ENCODE data around the gene MAP4K4.
"Not testable (repeated sequence)": the region's sequence is repeated elsewhere in the genome, so short reads cannot be mapped to it uniquely, and the experiment has no call there.

MAP4K4 gene

GRCh38 chr2:101743288-101743687 lies 45.8 kb downstream of the MAP4K4 start:
- DNase-seq (ENCODE audit: low read depth), result no peak

DNA sequence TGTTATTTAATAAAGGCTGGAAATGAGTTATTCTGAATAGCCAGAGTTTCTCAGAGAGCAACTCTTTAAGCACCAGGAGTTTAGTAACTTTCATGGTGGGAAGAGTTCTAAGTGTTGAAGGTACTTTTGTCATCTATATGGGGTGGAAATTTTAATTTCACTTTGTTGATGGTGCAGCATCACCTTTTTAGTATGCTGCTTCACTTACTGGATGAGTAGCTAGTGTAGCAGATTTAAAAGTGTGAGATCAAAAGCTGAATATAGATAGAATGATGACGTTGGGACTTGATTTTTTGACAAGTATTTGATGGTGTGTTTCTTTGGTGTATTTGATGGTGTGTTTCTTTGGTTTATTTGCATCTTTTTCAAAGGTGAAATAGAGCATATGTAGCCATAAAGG lies 47.3 kb downstream of the MAP4K4 start:
- no peak for DNase-seq (ENCODE audit: low read depth)

DNA sequence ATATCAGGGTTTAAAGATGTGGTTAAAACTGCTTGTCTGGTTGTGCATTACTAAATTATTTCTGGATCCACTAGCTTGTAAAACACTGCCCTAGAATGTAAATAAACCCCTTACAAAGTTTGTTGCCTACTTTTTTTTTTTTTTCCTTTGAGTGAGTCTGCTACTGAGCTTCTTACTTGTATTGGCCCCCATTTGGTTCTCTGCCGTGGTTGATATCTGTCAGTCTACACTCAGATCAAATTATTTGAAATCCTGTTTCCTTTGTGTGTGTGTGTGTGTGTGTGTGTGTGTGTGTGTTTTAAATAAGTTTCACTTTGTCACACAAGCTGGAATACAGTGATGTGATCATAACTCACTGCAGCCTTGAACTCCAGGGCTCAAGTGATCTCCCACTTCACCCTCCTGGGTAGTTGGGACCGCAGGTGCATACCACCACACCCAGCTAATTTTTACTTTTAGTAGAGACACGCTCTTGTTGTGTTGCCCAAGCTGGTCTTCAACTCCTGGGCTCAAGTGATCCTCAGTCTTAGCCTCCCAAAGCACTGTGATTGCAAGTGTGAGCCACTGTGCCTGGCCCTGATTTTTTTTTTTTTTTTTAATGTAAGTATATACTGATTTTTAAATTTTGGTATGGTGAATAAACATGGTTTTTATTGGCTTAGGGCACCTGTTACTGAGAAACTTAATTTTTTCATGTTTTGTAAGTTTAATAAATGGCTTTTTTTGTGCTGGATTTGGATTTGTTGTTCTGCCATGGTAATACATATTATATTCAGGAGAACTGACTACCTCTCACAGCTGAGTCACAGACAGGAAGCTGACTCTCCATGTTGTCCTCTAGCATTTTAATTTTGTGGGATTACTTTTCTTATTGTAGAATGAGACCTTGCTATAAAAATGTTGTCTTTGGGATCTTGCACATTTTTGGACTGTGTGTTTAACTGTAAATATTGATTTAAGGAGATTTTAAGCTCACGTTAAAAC lies 48.5 kb downstream of the MAP4K4 start:
- peak; percentile 48 for DNase-seq (ENCODE audit: low read depth)

DNA sequence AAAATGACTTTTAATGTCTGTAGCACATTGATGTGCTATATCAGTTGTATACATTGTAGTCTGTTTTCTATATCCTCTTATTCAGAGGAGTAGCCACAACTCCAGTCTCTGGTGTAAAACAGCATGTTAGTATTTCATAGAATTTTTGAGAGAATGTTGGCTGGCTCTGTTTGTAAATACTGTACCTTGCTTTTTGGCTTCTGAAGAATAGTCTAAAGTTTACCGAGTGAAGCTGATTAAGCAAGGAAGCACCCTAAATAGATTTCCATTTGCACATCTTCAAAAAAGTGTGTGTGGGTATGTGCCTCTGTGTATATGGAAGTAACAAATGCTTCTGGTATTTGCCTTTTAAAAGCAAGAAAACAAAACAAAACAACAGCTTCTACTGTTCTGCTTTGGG lies 50.5 kb downstream of the MAP4K4 start:
- no peak for DNase-seq (ENCODE audit: low read depth)

GRCh38 chr2:101748462-101748861 lies 51.0 kb downstream of the MAP4K4 start:
- not testable (repeated sequence) for DNase-seq (ENCODE audit: low read depth)

- no peak for DNase-seq (ENCODE audit: low read depth)
Observed at GRCh38 chr2:101750688-101751087, 53.2 kb downstream of the MAP4K4 start.

DNA sequence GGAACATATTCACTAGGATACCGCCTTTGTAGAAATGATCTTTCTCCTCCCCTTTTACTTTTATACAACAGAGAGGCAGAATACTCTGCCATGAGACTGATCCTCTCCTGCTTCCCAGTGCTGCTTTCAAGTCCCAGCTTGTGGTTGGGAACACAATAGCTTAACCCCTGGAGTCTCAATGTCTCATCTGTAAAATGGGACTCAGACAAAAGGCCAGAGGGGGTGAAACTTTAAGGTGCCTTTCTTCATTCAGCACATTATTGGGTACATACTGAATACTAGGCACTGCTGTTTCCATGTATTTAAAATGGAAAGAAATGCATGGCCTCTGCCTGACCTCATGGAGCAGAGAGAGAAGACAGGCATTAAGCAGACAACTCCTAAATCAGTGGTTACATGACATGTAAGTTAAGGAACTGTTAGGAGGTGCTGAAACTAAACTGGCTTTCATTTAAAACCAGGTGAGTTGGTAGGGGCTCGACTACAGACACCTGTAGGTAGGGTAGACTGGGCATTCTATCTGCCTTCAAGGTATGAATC lies 53.8 kb downstream of the MAP4K4 start:
- no peak for DNase-seq (ENCODE audit: low read depth)

GRCh38 chr2:101751875-101752619 lies 54.5 kb downstream of the MAP4K4 start:
- DNase-seq (ENCODE audit: low read depth), result no peak

- no peak for DNase-seq (ENCODE audit: low read depth)
Observed at GRCh38 chr2:101752716-101753616, 55.5 kb downstream of the MAP4K4 start.

GRCh38 chr2:101753720-101754490 lies 56.4 kb downstream of the MAP4K4 start:
- no peak for DNase-seq (ENCODE audit: low read depth)

DNA sequence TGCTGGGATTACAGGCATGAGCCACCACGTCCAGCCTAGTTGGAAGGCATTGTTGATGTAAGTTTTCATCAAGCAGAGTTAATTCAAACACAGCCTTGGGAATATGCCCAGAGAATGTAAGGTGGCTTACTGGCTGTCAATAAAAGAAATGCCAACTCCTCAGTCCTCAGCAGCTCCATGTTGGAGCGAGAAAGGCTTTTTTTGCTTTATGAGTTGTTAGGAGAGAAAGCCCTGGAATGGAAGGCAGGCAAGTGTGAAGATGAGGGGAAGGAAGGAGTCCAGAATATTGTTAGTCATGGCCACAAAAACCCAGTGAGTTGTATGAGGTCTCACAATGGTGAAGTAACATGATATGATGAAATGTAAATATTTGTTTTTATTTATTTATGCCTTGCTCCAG lies 57.1 kb downstream of the MAP4K4 start:
- no peak for DNase-seq (ENCODE audit: low read depth)

DNA sequence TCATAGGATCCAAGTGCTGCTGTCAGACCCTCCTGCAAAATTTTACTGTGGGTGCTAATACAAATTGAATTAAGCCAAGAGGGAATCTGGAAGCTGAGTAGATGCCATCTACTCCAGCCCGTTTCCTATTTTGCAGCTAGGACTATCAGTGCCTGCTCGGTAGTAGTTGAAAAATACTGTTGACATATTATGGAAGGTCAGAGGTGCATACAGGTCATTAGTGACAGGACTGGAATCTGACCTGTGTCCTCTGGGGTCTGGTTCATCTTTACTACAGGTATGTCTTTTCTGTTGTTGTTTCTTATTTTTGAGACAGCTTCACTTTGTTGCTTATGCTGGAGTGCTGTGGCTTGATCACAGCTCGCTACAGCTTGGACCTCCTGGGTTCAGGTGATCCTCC lies 58.8 kb downstream of the MAP4K4 start:
- DNase-seq (ENCODE audit: low read depth), result no peak

- DNase-seq (ENCODE audit: low read depth), result no peak
Observed at GRCh38 chr2:101758001-101758400, 60.5 kb downstream of the MAP4K4 start.

- DNase-seq (ENCODE audit: low read depth), result peak; percentile 86
Observed at GRCh38 chr2:101759162-101759561, 61.7 kb downstream of the MAP4K4 start.

DNA sequence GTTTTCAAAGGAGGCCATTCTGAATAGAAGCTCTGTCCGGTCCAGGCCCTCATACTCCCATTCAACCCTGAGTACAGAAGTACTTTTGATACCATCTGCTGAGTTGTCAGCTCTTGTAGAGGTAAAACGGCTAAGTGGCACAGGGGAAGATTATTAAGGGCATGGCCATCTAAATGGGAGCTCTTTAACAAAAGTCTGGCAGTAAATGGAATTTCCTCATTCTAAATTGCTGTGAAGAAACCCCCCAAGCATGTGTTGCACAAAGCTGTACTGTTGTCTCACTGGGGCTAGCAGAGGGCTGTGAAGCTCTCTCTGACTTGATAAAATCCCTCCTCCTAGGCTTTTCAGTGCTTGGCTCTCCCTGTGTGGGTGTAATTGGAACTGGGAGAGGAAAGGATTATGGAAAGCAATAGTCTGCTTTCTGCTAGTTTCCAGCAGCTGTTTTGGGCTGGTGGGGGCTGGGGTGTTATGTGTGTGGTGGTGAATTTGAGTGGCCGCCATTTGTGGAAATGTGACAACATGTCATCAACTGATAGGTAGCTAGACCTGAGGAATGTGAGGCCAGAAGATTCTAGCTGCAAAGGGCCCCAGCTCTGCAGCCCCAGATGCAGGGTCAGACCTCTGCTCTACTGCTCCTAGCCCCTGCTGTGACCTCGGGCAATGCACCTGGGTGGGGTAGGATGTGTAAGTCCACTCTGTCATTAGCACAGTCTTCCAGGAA lies 65.1 kb downstream of the MAP4K4 start:
- DNase-seq (ENCODE audit: low read depth), result no peak

DNA sequence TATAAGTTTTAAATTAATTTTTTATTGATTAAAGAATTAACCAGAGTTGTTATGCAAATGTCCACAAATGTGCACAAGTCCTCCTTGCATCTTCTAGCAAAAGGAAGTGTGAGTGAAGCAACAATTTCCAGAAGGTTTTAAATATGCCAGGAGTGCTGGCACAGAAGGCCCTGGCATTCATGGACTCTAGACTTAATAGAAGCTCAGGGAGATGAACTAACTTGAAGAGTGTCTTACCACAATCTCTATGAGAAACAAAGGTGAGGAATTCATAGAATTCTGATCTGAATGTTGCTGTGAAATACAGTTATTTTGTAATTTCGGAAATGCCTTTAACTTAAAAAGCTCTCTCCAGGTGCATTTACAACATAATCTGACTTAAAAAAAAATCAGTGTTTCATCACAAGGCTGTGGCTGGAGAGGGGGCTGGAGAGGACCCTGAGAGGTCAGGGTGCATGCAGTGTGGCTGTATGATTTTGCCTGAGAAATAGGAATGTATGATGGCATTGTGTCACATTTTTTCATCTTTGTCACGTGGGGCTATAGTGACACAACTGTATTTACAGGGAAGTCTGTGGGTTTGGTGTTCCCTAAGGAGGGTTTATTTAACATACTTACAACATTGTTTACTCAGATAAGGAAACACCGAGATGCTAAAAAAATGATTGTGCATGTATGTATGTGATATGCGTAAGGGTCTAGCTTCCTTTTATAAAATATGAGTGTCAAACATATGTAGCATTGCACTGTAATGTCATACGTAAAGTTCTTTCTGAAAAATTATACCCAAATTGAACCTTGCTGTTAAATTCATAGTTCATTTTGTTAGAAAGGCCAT lies 66.2 kb downstream of the MAP4K4 start:
- no peak for DNase-seq (ENCODE audit: low read depth)

- DNase-seq (ENCODE audit: low read depth), result no peak
Observed at GRCh38 chr2:101766337-101766736, 68.8 kb downstream of the MAP4K4 start.

DNA sequence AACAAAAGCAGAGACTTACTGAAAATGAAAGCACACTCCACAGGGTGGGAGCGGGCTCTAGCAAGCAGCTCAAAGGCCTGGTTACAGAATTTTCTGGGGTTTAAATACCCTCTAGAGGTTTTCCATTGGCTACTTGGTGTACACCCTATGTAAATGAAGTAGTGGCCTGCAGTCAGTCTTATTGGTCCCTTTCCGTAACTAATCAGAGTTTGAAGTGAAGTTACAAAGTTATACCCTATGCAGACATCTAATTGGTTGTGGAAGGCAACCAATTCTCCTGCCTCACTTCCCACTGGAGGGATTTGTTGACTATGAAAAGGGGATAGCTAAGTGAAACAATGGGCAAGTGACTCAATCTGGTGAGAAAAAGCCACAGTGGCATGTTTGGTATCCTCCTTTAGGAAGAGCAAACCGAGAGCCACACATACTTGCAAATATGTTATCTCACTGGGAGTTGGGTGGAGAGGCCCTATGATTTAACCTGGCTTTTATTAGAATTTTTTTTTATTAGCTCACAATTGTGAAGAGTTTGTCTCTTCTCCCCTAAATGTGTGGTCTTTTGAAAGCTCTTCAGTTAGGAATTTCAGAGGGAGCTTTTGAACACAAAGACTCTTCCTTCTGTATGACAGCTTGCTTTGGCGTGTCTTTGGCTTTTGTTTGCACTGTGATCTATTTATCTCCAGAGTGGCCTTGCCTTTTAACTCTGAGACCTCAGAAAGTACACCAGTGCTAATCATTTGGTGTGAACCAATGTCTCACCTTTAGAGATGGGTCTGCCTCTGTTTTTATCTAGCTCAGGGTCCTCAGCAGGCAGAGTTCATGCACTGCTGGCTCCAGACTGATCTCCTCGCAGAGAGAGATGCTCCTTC lies 69.6 kb downstream of the MAP4K4 start:
- peak; percentile 73 for DNase-seq (ENCODE audit: low read depth)
